ENCODE results near the gene TPSB2.

The TPSB2 gene

GRCh38 chr16:1215574-1216295 lies 14.2 kb downstream of the TPSB2 start:
- no peak for TF ChIP-seq CTCF (IDR thresholded peaks at IDR 0.05)

GRCh38 chr16:1214719-1215118 lies 15.3 kb downstream of the TPSB2 start:
- TF ChIP-seq CTCF (IDR thresholded peaks at IDR 0.05) = no peak

GRCh38 chr16:1213796-1214372 lies 16.1 kb downstream of the TPSB2 start:
- TF ChIP-seq CTCF (IDR thresholded peaks at IDR 0.05) = no peak

- TF ChIP-seq CTCF (IDR thresholded peaks at IDR 0.05) = no peak
Measured at GRCh38 chr16:1213231-1213630, 16.8 kb downstream of the TPSB2 start.

GRCh38 chr16:1212616-1213194 lies 17.3 kb downstream of the TPSB2 start:
- no peak for TF ChIP-seq CTCF (IDR thresholded peaks at IDR 0.05)

- no peak for TF ChIP-seq CTCF (IDR thresholded peaks at IDR 0.05)
Measured at GRCh38 chr16:1211451-1212268, 18.3 kb downstream of the TPSB2 start.

- TF ChIP-seq CTCF (IDR thresholded peaks at IDR 0.05) = no peak
Measured at GRCh38 chr16:1210461-1210860, 19.5 kb downstream of the TPSB2 start.
